SK-N-MC (cell line): ENCODE results near the gene DSCAM.

ENCODE experiments used
- FOXP2 ChIP-seq: optimal IDR thresholded peaks from 2 replicates; pipeline ENCODE3; 2011; ENCODE audit warnings: mild to moderate bottlenecking, moderate library complexity; ENCODE audit not compliant: insufficient read depth; ENCODE audit errors: extremely low read length, control extremely low read depth
- POLR2AphosphoS5 ChIP-seq: IDR thresholded peaks from 2 replicates; pipeline ENCODE4 v1.6.1; 2012; ENCODE audit warnings: mild to moderate bottlenecking, low read depth, low read length, borderline replicate concordance

GRCh38 chr21:40315626-40316025, 531.3 kb downstream of the DSCAM start:
- TF ChIP-seq POLR2AphosphoS5 (no peak), FOXP2 (no peak)
